Vagina (tissue), 2 donors: ENCODE data around the gene DDX54.

Experiments
- CTCF ChIP-seq, 3 experiments: fragments of 450-650 bp in 2 of 3; fragments of 200-600 bp in 1 of 3; sonication (generic) in 1 of 3; IDR thresholded peaks; one replicate each; pipeline ENCODE4 v1.5.1; 2017 to 2019; ENCODE audit warnings: antibody characterized with exemption in 3 of 3, mild to moderate bottlenecking in 2 of 3, moderate library complexity in 2 of 3
- POLR2A ChIP-seq, 2 donors: fragments of 450-650 bp; IDR thresholded peaks; one replicate each; pipeline ENCODE4 v1.6.1; 2017; ENCODE audit warnings: antibody characterized with exemption in 2 of 2, mild to moderate bottlenecking in 2 of 2, moderate library complexity in 2 of 2

GRCh38 chr12:113220593-113221180, 35.4 kb upstream of the DDX54 start:
- TF ChIP-seq CTCF (IDR thresholded peaks at IDR 0.05) (no peak), POLR2A (IDR thresholded peaks at IDR 0.05) (peak in 1 of 2 donors; percentile 29)
